HG03442 (cell line): ENCODE data around the gene HPSE2.
"Not testable (repeated sequence)": the region's sequence is repeated elsewhere in the genome, so short reads cannot be mapped to it uniquely, and the experiment has no call there.

Experiments used
- ATAC-seq: cut with Tn5 transposase; IDR thresholded peaks from one replicate; pipeline ENCODE4 v1.9.1; 2021; ENCODE audit warnings: mild to moderate bottlenecking, moderate library complexity; ENCODE audit not compliant: unreplicated experiment

HPSE2 gene

DNA sequence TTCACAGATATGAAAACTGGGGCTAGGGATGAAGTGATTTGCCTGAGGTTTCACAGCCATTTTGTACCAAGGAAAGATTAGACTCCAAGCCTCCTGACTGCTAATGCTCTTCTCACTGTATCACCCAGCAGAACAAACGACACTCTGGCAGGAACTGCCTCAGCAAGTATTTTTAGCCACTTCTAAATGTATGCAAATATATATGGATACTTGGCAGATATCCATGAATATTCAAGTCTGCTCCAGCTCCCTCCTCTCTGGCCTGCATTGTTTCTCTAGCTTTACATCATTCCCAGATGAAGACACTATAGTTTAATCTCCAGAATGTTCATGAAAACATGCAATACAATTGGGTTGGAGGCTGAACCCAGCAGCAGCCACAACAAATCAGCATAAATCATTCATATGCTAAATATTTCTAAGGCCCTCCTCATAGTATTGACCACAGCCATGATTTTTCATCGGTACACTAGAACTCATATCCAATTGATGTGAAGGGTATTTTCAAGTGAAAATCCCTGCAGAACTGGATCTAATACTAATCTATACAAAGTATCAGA is 65.5 kb downstream of the HPSE2 start:
- no peak for ATAC-seq

DNA sequence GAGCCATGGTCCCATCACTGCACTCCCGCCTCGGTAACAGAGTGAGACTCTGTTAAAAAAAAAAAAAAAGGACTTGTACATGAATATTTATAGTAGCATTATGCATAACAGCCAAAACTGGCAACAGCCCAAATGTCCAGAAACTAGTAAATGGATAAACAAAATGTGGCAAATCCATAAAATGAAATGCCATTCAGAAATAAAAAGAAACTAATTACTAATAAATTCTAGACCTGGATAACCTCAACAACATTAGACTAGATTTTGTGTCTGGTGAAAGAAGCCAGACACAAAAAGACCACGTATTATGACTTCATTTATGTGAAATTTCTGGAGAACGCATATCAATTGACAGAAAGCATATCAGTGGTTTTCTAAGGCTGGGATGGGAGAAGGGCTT is 74.5 kb downstream of the HPSE2 start:
- no peak for ATAC-seq

DNA sequence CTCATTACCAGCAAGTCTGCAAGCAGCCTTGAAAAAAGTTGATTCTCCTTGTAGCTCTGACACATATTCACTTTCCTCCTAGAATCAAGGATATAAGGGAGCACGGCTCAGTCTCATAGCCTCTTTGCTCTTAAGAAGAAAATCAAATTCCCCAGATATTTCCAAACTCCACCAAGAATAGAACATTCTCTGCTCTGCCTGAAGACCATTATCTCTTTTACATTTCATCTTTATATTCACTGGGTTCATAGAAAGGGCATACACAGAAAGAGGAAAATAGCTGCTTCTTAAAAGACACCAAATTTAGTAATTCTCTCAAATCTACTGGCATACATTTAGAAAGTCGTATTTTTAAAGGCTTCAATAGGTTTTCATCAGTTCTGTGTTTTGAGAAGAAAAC is 92.0 kb downstream of the HPSE2 start:
- ATAC-seq: no peak

DNA sequence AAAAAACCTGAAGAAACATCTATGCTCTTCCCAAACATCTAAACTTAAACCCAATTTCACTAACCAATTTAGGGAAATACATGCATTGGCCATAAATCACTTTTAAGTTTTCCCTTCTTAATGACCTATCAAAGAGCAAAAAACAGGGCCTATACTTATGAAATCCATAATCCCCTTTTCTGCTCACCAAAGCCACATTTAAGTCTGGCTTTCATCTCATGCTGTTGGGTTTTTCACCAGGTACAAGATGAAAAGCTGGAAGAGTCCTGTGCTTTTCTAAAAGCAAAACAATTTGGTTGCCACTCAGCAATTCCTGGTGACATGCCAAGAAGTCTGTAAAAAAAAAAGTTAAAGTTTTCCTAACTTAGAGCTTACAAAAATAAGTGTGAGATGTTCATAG is 92.6 kb downstream of the HPSE2 start:
- ATAC-seq: no peak

DNA sequence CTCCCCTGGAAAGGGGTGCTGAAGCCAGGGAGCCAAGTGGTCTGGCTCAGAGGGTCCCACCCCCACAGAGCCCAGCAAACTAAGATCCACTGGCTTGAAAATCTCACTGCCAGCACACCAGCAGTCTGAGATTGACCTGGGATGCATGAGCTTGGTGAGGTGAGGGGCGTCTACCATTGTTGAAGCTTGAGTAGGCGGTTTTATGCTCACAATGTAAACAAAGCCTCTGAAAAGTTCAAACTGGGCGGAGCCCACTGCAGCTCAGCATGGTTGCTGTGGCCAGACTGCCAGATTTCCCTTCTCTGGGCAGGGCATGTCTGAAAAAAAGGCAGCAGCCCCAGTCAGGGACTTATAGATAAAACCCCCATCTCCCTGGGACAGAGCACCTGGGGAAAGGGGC is 102.8 kb downstream of the HPSE2 start:
- ATAC-seq: not testable (repeated sequence)

DNA sequence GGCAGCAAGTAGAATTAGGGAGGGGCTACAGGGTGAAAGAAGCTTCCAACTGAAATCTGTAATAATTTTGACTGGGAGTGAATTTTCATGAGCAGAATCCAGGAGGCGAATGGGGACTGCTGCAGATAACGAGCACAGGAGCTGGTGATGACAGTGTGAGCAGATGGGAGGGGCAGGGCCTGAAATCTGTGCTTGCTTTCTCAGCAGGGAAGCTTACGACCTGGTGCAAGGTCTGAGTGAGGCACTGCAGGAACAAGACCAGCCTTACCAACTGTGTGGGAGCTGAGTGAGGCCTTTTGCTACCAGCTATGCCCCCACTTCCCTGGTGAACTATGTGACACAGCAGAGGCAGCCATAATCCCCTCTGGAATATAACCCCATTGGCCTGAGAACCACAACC is 109.8 kb downstream of the HPSE2 start:
- no peak for ATAC-seq

DNA sequence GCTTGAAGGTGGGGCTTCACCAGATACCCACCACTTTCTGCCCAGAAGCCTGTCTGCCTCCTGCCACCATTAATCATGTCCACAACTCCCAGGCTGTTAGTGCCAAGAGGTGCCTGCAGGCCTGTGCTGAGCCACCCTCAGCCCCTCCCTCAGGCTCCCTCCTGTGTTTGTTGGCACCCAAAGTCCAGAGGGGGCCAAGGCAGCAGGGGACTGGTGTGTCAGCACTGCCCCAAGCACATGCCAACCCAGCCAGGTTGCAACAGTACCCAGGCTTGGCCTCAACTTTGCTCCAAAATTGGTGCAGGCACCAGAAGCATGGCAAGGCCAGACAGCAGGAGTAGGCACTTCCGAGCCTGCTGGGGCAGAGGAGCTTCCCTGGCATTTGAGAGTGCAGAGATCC is 111.3 kb downstream of the HPSE2 start:
- no peak for ATAC-seq

DNA sequence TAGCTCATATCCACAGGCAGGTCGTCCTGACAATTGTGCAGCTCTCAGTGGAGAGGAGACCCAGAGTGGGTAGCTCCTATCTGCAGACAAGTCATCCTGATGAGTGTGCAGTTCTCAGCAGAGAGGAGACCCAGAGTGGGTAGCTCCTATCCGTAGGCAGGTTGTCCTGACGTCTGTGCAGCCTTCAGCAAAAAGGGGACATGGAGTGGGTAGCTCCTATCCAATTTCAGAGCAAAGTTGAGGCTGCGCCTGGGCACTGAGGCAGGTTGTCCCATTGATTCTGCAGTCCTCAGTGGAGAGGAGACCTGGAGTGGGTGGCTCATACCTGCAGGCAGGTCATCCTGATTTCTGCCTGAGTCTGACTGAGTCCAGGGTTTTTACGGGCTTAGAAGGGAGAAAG is 111.8 kb downstream of the HPSE2 start:
- ATAC-seq: no peak

DNA sequence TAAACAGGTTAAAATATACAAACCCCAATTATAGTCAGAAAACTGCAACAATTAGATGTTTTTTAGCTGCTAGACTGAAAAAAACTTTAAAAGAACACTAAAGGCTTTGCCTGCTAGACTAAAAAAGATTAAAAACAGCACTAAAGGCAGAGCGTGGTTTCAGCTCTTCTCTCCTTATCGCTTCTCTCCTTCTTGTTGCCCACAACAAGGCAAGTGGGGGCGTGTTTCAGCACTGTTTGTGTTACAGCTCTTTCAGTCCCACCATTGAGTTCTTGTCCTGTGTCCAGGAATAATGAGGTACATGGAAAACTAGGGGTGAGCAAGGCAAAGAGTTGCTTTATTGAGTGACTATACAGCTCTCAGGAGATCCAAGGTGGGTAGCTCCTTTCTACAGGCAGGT is 112.3 kb downstream of the HPSE2 start:
- no peak for ATAC-seq

DNA sequence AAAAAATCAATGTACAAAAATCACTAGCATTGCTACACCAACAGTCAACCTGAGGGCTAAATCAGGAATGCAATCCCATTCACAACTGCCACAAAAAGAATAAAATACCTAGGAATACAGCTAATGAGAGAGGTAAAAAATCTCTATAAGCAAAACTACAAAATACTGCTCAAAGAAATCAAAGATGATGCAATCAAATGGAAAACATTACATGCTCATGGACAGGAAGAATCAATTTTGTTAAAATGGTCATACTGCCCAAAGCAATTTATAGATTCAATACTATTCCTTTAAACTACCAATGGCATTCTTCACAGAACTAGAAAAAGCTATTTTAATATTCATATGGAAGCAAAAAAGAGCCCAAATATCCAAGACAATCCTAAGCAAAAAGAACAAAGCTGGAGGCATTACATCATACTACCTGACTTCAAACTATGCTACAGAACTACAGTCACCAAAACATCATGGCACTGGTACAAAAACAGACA is 116.3 kb downstream of the HPSE2 start:
- no peak for ATAC-seq

DNA sequence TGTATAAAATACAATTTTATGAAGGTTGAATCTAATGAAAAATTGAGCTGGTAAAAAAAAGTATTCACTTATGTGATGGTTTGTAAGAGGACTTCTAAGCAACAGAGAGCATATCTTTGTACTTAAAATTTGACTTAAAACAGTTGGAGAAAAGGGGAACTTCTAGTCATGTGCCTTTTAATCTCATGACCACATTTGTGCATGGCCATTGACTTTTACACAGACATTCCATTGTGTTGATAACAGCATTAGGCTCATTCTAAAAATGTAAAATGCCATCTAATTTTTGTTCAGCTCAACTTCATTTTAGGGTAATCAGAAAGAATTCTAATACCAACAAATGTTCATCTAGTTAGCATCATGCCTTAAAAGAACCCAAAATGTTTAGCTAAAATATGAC is 119.9 kb downstream of the HPSE2 start:
- no peak for ATAC-seq

DNA sequence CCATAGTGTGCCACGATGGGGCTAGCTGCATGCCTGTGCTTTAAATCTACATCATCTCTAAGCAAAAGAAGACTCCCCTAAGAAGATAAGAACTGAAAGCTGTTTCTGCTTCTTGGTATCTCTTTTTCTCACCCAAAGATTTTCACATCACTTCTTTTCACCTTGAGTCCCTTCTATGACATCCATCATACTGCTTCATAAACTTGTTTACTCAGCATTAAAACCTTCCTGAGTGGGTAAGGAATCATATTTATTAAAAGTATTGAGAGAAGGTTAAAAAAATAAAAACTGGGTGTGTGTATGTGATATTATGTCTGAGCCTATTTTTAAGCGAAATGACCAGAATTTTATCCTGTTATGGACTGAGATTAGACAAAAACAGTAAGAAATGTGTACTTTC is 150.3 kb downstream of the HPSE2 start:
- ATAC-seq: no peak

DNA sequence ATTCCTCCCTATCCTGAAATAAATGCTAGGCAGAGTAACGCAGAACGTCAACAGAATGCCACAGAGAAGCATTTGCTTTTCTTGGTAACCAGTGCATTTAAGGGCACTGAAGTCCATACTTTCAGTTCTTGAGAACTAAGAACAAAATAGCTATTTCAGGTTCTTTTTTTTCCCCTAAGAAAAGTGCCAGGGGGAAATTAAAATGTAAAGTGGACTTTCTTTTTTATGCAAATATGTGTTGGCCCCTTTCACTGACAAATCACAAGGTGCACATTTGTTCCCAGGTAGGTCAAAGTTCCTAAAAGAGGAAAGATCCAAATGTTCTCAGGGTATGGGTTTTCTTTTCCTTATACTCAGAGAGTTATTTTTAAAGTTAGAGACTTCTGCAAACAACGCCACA is 151.5 kb downstream of the HPSE2 start:
- ATAC-seq: no peak

DNA sequence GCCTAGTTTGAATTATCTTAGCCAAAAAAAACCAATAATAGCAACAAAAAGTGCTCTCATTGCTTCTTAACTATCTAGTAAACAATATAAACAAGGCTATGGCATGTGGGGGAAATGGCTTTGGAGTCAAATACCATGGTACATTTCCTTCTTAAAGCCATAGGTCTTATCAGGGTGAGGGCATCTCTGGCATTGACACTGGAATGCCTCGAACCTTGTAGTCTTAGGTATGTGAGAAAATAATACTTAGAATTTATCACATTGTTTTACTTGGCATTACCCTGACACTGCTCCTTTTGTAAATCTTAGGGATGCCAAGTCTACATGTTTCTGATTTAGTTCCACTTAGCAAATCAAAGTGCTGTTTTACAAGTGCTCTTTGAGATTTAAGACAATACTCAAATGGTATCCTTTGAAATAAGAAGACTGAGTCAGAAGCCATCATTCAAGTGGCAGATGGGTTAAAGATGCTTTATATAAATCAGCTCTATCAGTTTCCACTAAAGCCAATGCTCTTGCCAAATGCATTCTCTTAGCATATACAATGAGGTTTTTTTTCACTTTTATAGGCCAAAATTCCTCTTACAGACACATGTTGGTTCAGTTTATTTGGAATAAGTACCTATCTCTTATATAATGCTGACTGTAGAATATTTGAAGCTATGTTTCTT is 155.2 kb downstream of the HPSE2 start:
- ATAC-seq: no peak

DNA sequence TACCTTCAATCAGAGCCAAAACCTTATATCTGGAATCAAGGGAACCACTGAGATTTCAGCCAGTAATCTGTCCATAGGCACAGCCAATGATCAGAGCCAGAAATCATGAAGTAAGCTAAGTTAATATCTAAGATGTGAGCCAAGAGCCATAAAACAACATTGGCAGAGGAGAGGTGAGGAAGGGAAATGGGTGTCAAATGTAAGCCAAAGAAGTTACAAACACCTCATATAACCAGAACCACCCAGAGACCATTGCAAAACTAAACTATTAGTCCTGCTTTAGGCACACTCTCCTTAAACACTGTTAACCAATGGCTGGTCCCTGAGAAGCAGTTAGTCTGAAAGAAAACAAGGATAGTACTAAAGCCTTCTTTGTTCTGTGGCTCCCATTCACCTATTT is 173.1 kb downstream of the HPSE2 start:
- ATAC-seq: no peak

DNA sequence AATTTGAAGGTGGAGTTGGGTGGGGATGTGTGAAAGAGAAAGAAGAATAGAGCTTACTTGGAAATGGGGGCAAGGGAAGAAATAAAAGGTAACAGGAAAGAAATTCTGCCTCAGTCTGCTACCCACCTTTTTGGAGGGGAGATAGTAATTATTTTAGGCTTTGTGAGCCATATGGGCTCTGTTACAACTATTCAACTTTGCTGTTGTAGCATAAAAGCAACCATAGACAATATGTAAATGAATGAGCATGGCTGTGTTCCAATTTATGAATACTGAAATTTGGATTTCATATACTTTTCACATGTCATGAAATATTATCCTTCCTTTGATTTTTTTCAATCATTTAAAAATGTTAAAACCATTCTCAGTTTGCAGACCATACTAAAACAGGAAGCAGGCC is 176.9 kb downstream of the HPSE2 start:
- ATAC-seq: no peak

DNA sequence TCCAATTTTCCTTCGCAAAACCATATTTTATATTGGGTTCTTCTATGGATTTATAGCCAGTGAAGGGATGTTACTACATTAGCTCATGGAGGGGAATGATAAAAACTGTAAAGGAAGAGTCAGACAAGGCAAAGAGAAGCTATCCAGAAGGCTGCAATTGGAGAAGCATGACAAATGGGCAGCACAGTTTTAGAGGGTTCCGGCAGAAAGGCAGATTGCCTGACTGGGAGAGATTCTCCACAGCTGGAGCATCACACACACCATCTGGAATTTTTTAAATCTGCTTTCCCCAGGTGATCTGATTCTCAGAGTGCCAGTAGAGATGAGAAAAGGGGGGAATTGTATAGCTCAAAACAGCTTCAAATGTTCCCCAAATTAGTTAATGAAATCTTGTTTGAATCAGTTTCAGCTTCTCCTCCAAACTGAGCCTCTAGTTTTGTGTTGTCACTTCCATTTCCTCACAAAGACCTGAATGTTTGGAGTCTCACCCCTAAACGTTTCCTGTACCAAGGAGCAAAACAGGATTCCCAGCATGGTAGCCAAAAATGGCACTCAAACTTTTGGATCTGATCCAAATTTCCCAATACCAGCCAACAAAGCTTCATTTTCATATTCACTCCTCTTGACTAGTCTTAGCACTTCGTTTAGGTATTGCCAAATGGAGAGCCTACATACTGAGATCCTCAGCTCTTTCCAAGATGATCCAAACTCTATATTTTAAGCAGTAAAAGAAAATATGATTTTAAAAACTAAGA is 177.5 kb downstream of the HPSE2 start:
- ATAC-seq: no peak

DNA sequence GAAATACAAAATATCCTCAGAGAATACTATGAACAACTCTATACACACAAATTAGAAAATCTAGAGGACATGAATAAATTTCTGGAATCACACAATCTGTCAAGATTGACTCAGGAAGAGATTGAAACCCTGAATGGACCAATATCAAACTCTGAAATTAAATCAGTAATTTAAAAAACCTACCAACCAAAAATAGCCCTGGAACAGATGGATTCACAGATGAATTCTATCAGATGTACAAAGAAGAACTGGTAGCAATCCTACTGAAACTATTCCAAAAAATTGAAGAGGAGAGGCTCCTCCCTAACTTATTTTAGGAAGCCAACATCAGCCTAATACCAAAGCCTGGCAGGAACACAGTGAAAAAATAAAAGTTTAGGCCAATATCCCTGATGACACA is 190.0 kb downstream of the HPSE2 start:
- ATAC-seq: no peak

DNA sequence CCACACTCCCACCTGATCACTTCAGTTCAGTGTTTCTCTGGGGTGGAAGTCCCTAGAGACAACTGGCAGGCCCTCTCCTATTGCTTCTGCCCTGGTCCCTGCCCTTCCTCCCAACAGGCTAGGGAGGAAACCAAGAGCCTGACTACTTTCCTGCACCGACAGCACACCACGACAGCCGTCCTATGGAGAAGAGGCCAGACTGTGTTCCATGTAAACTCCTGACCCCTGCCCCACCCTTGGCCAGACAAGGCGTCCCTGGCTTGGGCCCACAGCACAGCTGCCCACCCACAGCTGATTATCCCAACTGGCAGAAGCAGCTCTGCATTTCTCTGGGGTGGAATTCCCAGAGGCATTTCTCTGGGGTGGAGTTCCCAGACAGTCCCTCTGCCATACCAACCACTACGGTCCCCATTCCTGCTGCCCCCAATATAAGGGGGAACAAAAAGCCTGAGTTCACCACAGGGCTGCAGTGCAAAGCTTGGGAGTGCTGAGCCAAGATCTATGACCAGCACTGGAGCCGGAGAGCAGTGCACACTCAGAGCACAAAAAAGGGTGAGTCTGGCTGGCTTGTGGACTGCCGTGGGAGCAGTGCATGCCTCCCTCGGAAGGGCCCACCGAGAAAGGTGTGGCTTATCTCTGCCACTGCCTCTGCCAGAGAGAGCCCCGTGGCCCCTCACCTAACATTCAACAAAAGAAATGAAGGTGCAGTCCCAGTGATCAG is 193.4 kb downstream of the HPSE2 start:
- no peak for ATAC-seq

DNA sequence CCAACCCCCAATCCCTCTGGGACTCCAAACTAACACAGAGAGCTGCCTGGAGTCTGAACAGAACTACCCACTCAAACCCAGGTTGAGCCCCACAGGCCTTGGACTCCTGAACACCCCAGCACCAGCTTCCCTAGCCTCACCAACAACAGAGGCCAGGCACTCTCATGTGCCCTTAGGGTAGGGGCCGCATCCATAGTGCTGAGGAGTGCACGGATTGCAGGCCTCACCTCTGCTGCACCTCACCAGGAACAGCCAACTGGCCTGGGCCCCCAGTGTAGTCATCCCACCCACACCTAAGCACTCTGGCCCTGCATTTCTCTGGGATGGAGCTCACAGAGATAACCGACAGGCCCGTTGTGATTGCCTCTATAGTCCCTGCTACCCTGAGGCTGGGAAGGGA is 194.2 kb downstream of the HPSE2 start:
- ATAC-seq: no peak

DNA sequence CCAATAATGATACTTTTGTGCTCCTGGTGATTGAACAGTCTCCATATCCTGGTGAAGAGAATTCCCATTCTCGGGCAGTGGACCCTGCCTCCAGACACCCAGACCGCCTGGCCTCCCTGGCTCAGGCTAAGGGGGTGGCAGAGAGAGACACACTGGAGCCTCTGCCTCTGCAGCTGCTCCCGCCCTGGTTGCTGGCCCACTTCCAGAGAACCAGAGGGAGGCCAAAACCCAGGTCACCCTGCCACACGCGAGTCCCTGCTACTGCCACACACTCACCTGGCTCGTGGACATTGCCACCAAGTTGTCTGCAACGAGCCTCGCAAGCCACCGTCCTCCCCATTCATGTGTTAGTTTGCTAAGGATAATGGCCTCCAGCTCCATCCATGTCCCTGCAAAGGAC is 221.8 kb downstream of the HPSE2 start:
- ATAC-seq: no peak

DNA sequence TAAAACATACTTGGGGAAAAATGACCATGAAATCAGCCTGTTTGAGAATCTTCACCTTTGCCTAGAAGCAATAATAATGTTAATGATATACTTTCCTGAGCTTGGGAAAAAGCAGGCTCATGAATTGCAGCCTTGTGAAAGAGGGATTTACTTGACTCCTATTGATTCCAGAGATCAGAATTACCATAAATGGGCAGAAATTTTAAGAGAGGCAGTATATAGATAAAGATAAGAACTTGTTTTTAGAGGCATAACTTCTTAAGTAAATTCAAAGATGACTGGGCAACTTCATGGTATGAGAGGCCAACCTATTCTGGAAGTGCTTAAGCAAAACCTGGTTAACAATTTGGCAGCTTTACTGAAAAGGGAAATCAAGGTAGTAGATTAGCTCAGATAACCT is 225.4 kb downstream of the HPSE2 start:
- ATAC-seq: no peak
